NCI-H2029 treated with DMSO at 0.1 percent for 48 hours (cell line): ENCODE results near the gene OSBPL1A.

Experiments used
- DNase-seq: peaks from one replicate; lab custom pipeline; 2025; lab: John Stamatoyannopoulos, UW

Gene OSBPL1A

GRCh38 chr18:24267878-24268277, 129.7 kb downstream of the OSBPL1A start:
- no peak for DNase-seq

- no peak for DNase-seq
These were observed 131.5 kb downstream of the OSBPL1A start for GRCh38 chr18:24266131-24266530.

GRCh38 chr18:24265502-24266064, 132.0 kb downstream of the OSBPL1A start:
- no peak for DNase-seq

GRCh38 chr18:24263050-24263449, 134.6 kb downstream of the OSBPL1A start:
- no peak for DNase-seq

GRCh38 chr18:24262087-24262486, 135.5 kb downstream of the OSBPL1A start:
- DNase-seq, result no peak

GRCh38 chr18:24259869-24260641, 137.6 kb downstream of the OSBPL1A start:
- DNase-seq, result no peak

DNA sequence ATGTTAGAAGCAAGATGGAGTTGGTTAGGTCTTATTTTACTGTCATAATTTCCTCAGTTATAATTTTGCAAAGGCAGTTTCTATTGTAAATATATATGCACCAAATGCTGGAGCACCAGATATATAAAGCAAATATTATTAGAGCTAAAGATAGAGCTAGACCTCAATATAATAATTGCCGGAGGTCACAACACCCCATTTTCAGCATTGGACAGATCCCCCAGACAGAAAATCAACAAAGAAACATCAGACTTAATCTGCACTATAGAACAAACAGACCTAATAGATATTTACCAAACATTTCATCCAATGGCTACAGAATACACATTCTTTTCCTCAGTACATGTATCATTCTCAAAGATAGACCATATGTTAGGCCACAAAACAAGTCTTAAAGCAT, 143.6 kb downstream of the OSBPL1A start:
- no peak for DNase-seq

DNA sequence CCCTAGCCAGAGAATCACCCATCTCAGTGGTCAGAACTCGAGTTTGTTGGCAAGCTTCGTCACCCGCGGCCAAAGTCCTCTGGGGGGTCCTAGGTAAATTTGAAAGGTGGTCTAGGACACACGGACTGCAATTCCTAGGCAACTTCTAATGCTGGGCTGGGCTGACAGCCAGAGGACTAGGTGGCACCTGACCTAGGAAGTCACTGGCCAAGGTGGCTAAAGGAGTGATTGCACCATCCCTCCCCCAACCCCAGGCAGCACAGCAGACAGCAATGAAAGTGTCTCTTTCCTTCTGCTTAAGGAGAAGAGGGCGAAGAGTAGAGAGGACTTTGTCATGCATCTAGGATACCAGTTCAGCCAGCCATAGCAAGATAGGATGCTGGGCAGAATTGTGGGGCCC, 147.9 kb downstream of the OSBPL1A start:
- DNase-seq, result no peak

DNA sequence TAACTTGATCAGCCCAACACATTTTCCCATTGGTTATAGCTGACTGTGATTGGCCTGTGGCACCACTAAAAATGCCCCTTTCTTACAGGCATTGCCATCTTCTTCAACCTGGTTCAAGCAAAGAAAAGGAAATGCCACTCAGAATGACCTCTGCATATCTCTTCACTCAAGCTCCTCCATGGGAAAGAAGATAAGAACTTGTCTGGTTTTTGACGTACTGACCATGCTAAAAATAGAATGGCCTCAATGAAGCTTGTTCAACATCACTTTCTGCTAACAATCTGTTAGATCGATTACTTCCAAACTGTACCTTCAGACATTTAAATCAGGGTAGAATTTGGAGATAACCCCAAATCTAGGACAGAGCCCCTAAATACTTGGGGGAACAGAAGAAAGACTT, 149.3 kb downstream of the OSBPL1A start:
- no peak for DNase-seq

GRCh38 chr18:24246143-24246542, 151.5 kb downstream of the OSBPL1A start:
- no peak for DNase-seq

DNA sequence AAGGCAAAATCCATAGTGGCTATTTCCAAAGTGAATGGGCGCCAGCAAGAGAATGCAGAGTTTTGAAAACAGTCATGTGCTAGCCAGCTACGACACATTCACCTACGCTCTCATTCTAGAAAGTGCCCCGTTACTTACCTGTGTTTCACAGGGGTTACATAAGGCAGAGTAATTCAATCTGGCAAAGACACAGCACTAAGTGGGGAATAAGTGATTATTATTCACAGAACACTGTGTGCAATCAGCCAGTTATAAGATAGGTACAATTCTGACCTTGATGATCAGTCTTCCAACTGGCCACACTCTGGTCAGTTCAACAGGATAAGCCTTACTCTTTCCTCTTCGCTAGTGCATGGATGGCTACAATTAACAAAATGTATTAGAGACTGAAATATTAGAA, 152.9 kb downstream of the OSBPL1A start:
- DNase-seq, result no peak

GRCh38 chr18:24243677-24244076, 153.9 kb downstream of the OSBPL1A start:
- DNase-seq, result no peak

DNA sequence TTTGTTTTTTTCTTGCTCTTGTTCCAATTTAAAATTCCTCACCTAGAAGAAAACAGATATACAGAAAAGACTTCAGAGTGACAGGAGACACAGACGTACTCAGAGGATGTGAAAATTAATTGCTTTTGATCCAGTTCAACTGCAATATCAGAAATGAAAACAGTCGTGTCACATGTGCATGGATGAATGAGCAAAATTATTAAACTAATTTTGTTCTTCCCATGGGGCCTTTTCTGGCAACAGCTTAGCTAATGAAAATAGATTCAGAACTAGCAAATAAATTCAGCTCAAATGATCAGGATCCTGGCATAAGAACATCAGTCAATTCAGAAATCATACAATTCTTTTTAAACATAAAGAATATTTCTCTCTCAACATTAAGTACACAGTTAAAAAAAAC, 158.3 kb downstream of the OSBPL1A start:
- no peak for DNase-seq

- no peak for DNase-seq
These were observed 159.2 kb downstream of the OSBPL1A start for GRCh38 chr18:24238387-24238786.

- DNase-seq, result no peak
These were observed 162.7 kb downstream of the OSBPL1A start for GRCh38 chr18:24234850-24235418.

DNA sequence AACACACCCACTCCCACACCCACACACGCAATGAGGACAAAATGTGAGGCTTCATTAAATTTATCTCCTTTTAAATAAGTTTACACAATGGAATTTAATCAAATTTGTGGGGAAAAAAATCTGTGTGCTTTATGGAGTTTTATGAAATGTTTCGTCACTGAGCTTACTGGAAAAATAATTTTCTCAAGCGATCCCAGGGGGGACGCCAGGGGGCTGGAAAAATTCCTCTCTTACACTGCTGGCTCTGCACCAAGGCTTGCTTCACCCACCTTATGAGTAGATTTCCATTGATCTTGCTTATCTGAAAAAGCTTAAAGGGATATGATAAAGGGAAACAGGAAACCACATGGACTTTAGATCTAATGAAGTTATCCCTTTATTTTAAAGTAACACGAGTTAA, 163.3 kb downstream of the OSBPL1A start:
- no peak for DNase-seq

DNA sequence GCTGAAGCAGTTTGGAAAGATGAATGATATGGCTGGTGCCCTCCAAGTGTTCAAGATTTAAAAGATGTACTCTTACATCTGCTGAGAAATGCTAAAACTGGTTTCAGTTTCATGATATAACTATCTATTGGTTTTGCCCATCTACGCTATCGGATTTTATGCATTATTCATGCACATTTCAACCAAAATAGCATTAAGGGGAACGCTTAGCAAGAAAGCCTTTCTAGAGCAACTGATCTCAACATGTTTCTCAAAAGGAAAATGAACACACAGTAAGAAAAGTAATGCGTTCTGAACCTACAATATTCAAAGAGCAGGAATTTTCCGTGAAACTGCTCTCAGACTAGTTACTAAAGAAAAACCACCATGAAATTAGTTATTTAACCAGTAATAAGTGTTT, 164.8 kb downstream of the OSBPL1A start:
- no peak for DNase-seq

DNA sequence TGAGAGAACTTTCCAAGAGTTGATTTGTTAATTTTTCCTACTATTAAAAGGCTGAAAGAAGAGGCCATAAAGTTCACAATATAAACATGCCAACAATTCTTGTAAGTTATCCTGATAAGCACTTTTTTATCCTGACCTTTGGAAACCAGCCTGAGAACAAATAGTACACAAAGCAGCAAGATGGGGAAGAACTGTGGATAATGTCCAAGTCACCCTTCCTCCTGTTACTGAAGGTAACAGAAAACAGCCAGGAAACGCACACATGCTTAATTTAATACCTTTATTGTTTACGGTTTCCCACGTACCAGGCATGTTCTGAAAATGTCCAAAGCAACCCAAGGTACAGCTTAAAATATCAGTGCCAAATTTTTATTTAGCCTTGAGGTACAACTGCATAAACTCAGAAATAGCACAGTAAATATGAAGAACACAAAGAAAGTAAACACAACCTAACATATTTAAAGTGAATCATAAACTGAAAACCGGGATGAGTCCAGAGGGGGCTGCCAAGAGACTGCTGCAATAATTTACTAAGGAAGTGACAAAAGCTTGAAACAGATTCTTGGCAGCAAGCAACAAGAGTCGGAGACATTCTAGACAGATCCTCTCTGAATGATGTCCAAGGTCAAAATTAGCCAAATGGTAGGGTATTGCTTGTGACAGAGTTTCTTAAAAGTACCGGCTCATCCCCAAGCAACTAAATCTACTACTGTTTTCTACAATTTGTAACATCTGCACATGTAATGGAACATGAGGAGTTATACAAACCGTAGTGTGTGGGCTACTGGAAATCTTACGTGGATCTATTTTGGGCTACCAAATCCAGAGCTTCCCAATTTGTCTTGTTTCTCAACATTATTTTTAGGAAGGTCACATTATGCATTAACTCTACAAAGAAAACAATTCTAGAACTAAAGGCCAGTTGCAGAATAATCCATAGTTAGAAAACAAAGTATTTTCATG, 165.6 kb downstream of the OSBPL1A start:
- DNase-seq, result no peak

- DNase-seq, result no peak
These were observed 166.9 kb downstream of the OSBPL1A start for GRCh38 chr18:24230766-24231165.

GRCh38 chr18:24228667-24229041, 169.0 kb downstream of the OSBPL1A start:
- no peak for DNase-seq

DNA sequence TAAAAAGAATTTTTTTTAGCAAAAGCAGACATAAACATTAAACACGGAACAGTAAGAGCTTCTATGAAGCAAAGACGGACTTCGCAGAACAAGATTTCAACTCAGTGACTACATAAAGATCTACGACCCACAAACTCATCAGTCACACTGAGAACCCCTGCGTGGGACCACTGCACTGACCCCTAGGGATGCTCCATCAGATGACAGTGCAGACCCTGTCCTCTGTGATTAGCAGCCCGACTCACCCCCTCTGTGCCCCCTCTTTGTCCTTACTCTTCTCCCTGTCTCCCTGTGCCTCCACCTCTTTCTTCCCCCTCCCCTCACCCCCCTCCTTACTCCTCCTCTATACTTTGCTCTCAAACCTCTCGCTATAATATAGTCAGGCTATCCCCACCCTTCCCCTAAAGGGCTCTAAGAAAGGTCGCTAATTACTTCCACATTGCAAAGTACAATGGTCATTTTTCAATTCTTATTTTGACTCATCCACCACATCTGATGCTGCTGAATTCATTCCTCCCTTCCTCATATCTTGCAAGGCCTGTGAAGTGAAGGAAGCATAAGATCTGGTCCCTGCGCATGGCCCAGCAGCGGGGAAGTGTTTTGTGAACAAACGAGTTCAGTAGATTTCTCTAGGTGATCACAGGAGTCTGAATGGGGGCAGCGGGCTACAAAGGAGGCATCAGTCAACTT, 169.5 kb downstream of the OSBPL1A start:
- no peak for DNase-seq

GRCh38 chr18:24220318-24220688, 177.3 kb downstream of the OSBPL1A start:
- DNase-seq, result no peak
